ENCODE data around the gene PLA2G3. TPM values are rescaled to one million over a fixed set of nuclear protein-coding genes. Genes with fewer than 3 reads are reported as not detected.

Gene PLA2G3
- total RNA-seq, 2 donors from 2014 or later = 0.57 to 0.88 TPM

DNA sequence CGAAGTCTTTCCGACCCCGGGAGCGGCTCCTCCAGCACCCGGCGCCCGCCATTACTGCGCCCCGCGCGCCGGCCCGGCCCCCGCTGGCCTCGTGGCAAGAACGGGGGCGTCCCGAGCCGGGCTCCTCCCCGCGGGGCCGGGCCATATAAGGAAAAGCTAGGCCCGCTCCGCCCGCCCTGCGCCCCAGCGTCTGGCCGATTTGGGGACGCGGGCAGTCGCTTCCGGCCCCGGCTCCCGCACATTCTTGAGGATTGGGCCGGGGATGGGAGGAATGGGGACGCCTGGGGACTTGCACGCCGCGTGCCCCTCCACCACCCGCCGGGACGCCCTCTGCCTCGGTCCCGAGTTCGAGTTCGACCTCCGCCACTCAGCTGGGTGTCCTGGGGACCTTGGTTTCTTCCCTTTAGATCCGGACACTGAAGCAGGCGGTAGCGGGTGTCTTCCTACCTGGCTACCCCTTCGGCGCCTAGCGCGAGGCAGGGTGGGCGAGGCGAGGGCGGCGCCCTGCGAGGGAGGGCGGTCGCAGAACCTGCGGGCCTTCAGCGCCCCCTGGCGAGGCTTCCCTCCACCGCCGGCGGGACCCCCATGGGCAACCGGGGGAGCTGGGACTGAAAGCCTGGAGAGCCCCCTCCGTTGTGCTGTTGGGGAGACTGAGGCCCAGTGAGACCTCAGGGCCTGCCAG lies 55.4 kb downstream of the PLA2G3 start:
- H3K4me1 ChIP-seq = peaks cover 28% of the 10 kb centered on the region

More for the DNA sequence above, 55.4 kb downstream of the PLA2G3 start:
- Histone ChIP-seq H3K4me3 (peak overlapping the region; percentile 61), H3K27ac (peak overlapping the region; percentile 86), H3K9ac (ENCODE audit: low read depth in 2 of 2, low read length in 2 of 2) (peak overlapping the region; percentile 79 to 98), H3K27me3 (no peaks in the 10 kb centered on the region), H3K36me3 (no peaks in the 10 kb centered on the region), H3K9me3 (no peaks in the 10 kb centered on the region)
- peak; percentile 89 for DNase-seq
- TF ChIP-seq, protein P1, sequence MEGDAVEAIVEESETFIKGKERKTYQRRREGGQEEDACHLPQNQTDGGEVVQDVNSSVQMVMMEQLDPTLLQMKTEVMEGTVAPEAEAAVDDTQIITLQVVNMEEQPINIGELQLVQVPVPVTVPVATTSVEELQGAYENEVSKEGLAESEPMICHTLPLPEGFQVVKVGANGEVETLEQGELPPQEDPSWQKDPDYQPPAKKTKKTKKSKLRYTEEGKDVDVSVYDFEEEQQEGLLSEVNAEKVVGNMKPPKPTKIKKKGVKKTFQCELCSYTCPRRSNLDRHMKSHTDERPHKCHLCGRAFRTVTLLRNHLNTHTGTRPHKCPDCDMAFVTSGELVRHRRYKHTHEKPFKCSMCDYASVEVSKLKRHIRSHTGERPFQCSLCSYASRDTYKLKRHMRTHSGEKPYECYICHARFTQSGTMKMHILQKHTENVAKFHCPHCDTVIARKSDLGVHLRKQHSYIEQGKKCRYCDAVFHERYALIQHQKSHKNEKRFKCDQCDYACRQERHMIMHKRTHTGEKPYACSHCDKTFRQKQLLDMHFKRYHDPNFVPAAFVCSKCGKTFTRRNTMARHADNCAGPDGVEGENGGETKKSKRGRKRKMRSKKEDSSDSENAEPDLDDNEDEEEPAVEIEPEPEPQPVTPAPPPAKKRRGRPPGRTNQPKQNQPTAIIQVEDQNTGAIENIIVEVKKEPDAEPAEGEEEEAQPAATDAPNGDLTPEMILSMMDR (IDR thresholded peaks at IDR 0.05) = peak; percentile 92
- intact Hi-C loops (cut with DNase I) = loop anchor here (1.0 to 5.0 kb wide), 2 partner anchors 118 to 137 kb away; partner anchors contain the start of genes MORC2 and TUG1

Small RNA genes within 50 kb of the gene (microRNA-seq; reads per million reads assigned to microRNA genes)
- gene MIR3928 = 5.0 reads per million

Other genes with a start within 250 kb of the PLA2G3 start
- 10 to 100 TPM; 14.3 to 22.2 TPM for gene MORC2, start 171.7 kb downstream of the PLA2G3 start, total RNA-seq
- 10 to 100 TPM; 63.0 to 66.6 TPM for gene TUG1, start 171.2 kb downstream of the PLA2G3 start, total RNA-seq
- gene SMTN, start 59.2 kb downstream of the PLA2G3 start, total RNA-seq = 100 to 1,000 TPM; 152 to 159 TPM
- 10 to 100 TPM; 27.1 to 61.7 TPM for gene SELENOM, start 32.9 kb downstream of the PLA2G3 start, total RNA-seq
- gene INPP5J, start 17.5 kb downstream of the PLA2G3 start, total RNA-seq = 10 to 100 TPM; 18.3 to 18.4 TPM
- 10 to 100 TPM; 28.1 to 32.3 TPM for gene RNF185, start 19.7 kb upstream of the PLA2G3 start, total RNA-seq
- 100 to 1,000 TPM in 1 of 2 donors, 10 to 100 TPM in 1; 88.0 to 109 TPM for gene LIMK2, start 71.8 kb upstream of the PLA2G3 start, total RNA-seq
- 10 to 100 TPM in 1 of 2 donors, 1 to 10 TPM in 1; 8.4 to 15.1 TPM for gene PIK3IP1, start 152.0 kb upstream of the PLA2G3 start, total RNA-seq
- gene PATZ1, start 205.8 kb upstream of the PLA2G3 start, total RNA-seq = 10 to 100 TPM; 13.8 to 17.9 TPM

Measured in colonic mucosa (tissue), 4 donors.